ENCODE results near the gene DNAH10. TPM values are rescaled to one million over a fixed set of nuclear protein-coding genes. Genes with fewer than 3 reads are reported as not detected.

DNAH10 gene
- total RNA-seq, 2 donors from 2014 or later, result 0.09 to 0.64 TPM

DNA sequence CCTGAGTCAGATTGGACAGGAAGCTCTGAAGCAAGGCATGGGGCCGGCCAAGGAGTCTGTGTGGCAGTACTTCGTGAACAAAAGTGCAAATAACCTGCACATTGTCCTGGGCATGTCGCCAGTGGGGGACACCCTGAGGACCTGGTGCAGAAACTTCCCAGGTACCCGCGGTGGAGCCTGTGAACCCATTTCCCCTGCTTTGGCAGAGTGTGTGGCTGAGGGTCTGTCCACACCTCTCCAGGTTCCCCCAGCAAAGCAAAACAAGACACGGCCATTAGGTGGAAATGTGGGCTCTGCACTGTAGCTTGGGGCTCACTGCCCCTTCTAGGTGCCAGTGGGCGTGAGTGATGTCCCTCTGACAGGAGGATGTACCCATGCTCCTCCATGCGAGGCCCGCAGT, 131.2 kb downstream of the DNAH10 start:
- Histone ChIP-seq H3K27ac (ENCODE audit: low read depth, low read length) (no peak overlapping the region), H3K4me3 (ENCODE audit: low read length) (no peak overlapping the region), H3K36me3 (ENCODE audit: control insufficient read depth, insufficient read depth, low read length) (no peaks in the 10 kb centered on the region), H3K4me1 (ENCODE audit: control insufficient read depth, insufficient read depth, low read length) (no peaks in the 10 kb centered on the region), H3K9ac (ENCODE audit: extremely low read depth, low read length, poor library complexity, severe bottlenecking) (no peak overlapping the region), H3K9me3 (ENCODE audit: control insufficient read depth, low read length) (no peaks in the 10 kb centered on the region), H3K27me3 (ENCODE audit: control insufficient read depth, insufficient read depth, low read length, poor library complexity, severe bottlenecking) (no peaks in the 10 kb centered on the region)
- Mint-ChIP-seq H3K9me3 (no peaks in the 10 kb centered on the region), H3K36me3 (ENCODE audit: low read depth) (no peaks in the 10 kb centered on the region), H3K4me3 (no peak overlapping the region), H3K27me3 (ENCODE audit: insufficient read depth) (no peaks in the 10 kb centered on the region), H3K27ac (no peak overlapping the region), H3K4me1 (peaks cover 14% of the 10 kb centered on the region)
- no peak for DNase-seq
- 90 to 98% methylated on average over 5 to 9 of the region's 9 CpGs for WGBS, 2 experiments (ENCODE audit: insufficient coverage in 1 of 2, insufficient read length in 1 of 2)
- TF ChIP-seq, protein P1, sequence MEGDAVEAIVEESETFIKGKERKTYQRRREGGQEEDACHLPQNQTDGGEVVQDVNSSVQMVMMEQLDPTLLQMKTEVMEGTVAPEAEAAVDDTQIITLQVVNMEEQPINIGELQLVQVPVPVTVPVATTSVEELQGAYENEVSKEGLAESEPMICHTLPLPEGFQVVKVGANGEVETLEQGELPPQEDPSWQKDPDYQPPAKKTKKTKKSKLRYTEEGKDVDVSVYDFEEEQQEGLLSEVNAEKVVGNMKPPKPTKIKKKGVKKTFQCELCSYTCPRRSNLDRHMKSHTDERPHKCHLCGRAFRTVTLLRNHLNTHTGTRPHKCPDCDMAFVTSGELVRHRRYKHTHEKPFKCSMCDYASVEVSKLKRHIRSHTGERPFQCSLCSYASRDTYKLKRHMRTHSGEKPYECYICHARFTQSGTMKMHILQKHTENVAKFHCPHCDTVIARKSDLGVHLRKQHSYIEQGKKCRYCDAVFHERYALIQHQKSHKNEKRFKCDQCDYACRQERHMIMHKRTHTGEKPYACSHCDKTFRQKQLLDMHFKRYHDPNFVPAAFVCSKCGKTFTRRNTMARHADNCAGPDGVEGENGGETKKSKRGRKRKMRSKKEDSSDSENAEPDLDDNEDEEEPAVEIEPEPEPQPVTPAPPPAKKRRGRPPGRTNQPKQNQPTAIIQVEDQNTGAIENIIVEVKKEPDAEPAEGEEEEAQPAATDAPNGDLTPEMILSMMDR (conservative IDR thresholded peaks at IDR 0.05), result no peak

DNA sequence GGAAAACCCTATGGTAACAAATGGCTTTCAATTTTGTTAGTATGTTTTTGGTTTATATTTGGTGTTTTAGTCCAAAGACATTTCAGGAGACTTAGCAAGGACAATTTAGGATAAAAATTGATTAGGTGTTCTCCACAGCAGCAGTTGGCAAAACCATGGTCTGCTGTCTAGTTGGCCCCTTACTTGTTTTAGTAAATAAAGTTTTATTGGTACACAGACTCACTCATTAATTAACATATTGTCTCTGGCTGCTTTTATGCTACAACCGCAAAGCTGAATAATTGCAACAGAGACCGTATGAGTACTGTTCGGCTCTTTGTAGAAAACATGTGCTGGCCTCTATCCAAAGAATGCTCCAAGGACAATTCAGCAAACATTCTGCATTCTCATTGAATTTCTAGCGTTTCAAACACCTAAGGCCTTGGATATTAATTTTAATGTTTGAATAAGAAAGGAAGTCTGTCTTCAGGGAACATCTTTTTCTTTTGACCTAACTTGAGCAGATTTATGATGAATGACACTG, 132.8 kb downstream of the DNAH10 start:
- TF ChIP-seq, protein P1 (conservative IDR thresholded peaks at IDR 0.05), result no peak
- Mint-ChIP-seq H3K27ac (no peak overlapping the region), H3K27me3 (ENCODE audit: insufficient read depth) (peaks cover 7% of the 10 kb centered on the region), H3K9me3 (peaks cover 2% of the 10 kb centered on the region), H3K4me1 (peaks cover 14% of the 10 kb centered on the region), H3K36me3 (ENCODE audit: low read depth) (no peaks in the 10 kb centered on the region), H3K4me3 (no peak overlapping the region)
- no peaks in the 10 kb centered on the region for H3K27me3 ChIP-seq (ENCODE audit: control insufficient read depth, insufficient read depth, low read length, poor library complexity, severe bottlenecking)
- no peak overlapping the region for H3K9ac ChIP-seq (ENCODE audit: extremely low read depth, low read length, poor library complexity, severe bottlenecking)
- WGBS, 2 experiments (ENCODE audit: insufficient coverage in 1 of 2, insufficient read length in 1 of 2), result 77 to 84% methylated on average over 3 to 4 of the region's 4 CpGs
- H3K4me3 ChIP-seq (ENCODE audit: low read length), result no peak overlapping the region
- no peaks in the 10 kb centered on the region for H3K36me3 ChIP-seq (ENCODE audit: control insufficient read depth, insufficient read depth, low read length)
- DNase-seq, result no peak
- no peaks in the 10 kb centered on the region for H3K4me1 ChIP-seq (ENCODE audit: control insufficient read depth, insufficient read depth, low read length)
- no peaks in the 10 kb centered on the region for H3K9me3 ChIP-seq (ENCODE audit: control insufficient read depth, low read length)
- no peak overlapping the region for H3K27ac ChIP-seq (ENCODE audit: low read depth, low read length)

DNA sequence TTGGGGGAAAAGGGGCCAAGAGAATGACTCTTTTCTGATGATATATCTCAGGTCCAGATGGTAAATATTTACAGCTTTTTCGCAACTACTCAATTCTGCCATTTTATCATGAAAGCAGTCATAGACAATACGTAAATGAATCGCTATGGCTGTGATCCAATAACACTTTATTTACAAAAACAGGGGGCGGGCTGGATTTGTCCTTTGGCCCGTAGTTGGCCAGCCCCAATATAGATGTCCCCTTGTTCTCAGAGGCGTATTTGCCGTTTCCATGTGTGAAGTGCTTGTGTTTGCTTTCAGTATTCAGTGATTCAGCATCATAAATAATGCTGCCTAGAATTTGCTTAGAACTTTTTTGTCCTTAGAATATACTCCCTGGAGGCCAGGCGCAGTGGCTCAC, 133.3 kb downstream of the DNAH10 start:
- Mint-ChIP-seq H3K36me3 (ENCODE audit: low read depth) (no peaks in the 10 kb centered on the region), H3K4me3 (no peak overlapping the region), H3K27me3 (ENCODE audit: insufficient read depth) (peaks cover 7% of the 10 kb centered on the region), H3K4me1 (peaks cover 13% of the 10 kb centered on the region), H3K9me3 (peaks cover 2% of the 10 kb centered on the region), H3K27ac (no peak overlapping the region)
- H3K27me3 ChIP-seq (ENCODE audit: control insufficient read depth, insufficient read depth, low read length, poor library complexity, severe bottlenecking), result no peaks in the 10 kb centered on the region
- TF ChIP-seq, protein P1 (conservative IDR thresholded peaks at IDR 0.05), result no peak
- no peaks in the 10 kb centered on the region for H3K36me3 ChIP-seq (ENCODE audit: control insufficient read depth, insufficient read depth, low read length)
- H3K4me3 ChIP-seq (ENCODE audit: low read length), result no peak overlapping the region
- no peak overlapping the region for H3K27ac ChIP-seq (ENCODE audit: low read depth, low read length)
- 92 to 99% methylated on average over 7 to 8 of the region's 8 CpGs for WGBS, 2 experiments (ENCODE audit: insufficient coverage in 1 of 2, insufficient read length in 1 of 2)
- no peak for DNase-seq
- no peaks in the 10 kb centered on the region for H3K4me1 ChIP-seq (ENCODE audit: control insufficient read depth, insufficient read depth, low read length)
- H3K9ac ChIP-seq (ENCODE audit: extremely low read depth, low read length, poor library complexity, severe bottlenecking), result no peak overlapping the region
- H3K9me3 ChIP-seq (ENCODE audit: control insufficient read depth, low read length), result no peaks in the 10 kb centered on the region
